HG03060 (cell line): ENCODE measurements around the gene TGM3.

Experiments used
- ATAC-seq: cut with Tn5 transposase; IDR thresholded peaks from one replicate; pipeline ENCODE4 v1.9.1; 2021; ENCODE audit warnings: low read depth, moderate number of reproducible peaks; ENCODE audit not compliant: unreplicated experiment

The TGM3 gene

GRCh38 chr20:2333821-2334220, 38.0 kb downstream of the TGM3 start:
- ATAC-seq, result no peak

- ATAC-seq, result no peak
Observed at GRCh38 chr20:2335096-2335870, 39.5 kb downstream of the TGM3 start.

GRCh38 chr20:2336471-2336870, 40.7 kb downstream of the TGM3 start:
- no peak for ATAC-seq

GRCh38 chr20:2337142-2337541, 41.3 kb downstream of the TGM3 start:
- no peak for ATAC-seq

DNA sequence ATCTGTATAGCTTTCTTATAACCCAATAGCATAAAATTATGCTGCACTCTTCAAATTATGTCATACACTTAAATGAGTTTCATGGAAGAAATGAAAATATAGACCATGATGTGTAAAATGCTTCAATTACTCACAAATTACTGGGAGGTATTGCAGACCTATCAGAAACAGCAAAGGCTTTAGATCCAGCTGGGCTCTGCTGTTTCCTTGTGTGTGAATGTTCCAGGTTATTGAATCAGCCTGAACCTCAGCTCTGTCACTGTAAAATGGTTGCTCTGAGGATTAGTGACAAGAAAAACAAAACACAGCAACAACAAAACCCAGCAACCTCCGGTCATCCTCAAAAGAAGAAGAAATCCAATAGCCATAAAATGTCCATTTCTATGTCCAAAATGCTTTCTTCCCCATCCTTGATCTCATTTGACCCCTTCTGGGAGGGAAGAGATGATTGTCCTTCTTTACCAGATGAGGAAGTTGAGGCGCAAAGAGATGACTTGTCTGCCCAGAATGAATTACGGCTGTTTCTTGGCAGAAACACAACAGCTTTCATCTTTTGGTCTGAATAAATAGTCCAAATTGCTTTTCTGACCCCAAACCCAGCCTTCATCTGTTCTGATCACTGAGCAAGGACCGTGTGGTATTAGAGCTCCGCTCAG, 42.7 kb downstream of the TGM3 start:
- no peak for ATAC-seq

DNA sequence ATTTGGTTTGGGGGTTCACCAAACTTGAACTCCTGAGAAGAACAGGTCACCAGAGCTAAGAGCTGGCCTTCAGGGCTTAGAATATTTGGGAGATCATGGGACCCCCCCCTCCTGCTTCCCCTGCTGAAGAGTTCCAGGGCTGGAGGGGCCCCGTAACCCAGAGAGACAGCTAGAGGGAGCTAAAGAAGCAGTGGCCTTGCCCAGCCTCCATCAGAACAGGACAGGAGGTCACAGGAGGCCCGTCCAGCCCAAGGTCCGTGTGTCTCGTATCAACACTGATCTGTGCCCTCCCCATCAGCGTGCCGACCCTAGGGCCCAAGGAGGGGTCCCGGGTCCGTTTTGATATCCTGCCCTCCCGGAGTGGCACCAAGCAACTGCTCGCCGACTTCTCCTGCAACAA, 44.3 kb downstream of the TGM3 start:
- no peak for ATAC-seq

DNA sequence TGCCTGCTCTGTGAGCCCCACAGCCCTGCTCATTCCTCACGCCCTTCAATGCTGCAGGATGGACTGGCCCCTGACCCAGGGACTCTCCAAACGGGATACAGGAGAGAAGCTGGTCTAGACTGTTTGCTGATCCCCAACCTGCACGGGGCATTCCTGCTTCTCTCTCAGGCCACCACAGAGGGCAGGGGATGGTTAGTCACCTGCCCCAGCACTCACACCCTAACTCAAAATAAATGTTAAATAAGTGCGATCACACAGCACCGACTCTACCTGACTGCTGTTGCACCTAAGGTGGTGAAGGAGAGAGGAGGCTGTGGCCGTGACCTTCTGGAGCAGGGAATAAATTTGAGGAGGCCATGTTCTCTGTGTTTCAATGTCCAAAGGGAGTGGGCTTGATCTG, 45.0 kb downstream of the TGM3 start:
- ATAC-seq, result no peak

DNA sequence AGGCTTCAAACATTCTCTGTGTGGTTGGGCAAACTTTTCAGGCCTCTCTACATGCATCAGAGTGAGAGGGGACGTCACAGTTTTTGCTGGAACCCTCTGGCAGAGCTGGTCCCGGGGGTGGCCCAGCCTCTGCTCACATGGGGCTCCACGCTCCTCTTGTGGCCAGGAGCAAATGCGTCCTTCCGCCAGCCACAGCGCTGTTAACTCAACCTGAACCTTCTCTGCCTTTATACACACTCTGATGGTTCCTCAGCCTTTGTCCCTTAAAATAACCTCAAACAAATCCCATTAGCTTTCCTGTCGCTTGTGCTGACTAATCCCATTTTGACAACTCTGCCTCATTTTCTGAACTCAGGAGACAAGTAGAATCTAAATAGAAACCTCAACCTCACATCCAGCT, 45.5 kb downstream of the TGM3 start:
- no peak for ATAC-seq

- no peak for ATAC-seq
Observed at GRCh38 chr20:2342243-2342642, 46.4 kb downstream of the TGM3 start.

- ATAC-seq, result no peak
Observed at GRCh38 chr20:2346188-2346587, 50.4 kb downstream of the TGM3 start.

DNA sequence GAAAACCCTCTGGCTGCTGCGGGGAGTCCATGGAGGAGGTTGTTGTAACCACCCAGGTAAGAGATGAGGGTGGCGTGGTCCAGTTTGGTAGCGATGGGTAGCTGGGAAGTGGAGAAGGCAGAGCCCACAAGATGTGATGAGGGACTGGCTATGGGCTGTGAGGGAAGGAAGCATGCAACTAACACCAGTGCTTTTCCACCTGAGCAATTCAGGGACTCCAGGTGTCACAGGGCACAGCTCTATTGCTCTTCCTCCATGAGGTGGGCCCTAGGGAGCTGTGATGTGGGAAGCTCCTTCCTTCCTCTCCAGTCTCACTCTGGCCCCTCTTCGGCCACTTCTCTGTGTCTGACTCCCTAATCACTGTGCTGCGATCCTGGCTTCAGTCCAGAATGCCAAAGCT, 52.5 kb downstream of the TGM3 start:
- ATAC-seq, result no peak

DNA sequence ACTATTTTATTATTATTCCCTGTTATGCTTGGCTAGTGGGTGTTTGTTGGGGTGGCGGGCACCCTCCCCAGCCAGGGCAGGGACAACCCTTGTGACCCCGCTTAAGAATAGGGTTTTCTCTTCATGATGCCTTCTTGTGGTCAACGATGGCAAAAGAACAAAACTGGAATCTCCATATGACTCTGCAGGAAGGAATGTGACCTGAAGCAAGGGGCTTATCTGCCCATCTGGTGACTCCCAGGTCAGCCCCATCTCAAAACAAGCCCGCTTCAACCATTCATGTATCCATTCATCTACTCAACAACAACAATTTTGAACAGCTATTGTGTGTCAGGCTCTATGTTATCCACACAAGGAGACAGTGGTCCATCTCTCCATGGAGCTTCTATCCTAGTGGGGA, 54.0 kb downstream of the TGM3 start:
- ATAC-seq, result no peak

DNA sequence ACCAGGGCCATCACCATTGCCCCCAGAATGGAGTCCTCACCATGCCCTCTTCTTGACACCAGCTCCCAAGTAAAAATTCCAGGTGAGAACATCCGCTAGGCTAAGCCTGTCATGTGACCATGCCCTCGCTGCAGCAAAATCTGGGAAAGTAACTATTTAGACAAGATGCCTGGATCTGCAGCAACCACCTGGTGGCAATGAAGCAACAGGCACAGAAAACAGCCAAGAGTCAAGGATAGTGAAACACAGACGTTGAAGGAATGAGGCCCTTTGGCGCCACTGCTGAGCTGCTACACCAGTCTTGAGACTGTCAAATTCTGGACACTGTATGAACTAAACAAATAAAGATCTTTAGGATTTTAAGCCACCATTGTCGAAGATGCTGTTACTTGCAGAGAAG, 54.8 kb downstream of the TGM3 start:
- ATAC-seq, result no peak

- no peak for ATAC-seq
Observed at GRCh38 chr20:2353231-2353630, 57.4 kb downstream of the TGM3 start.

DNA sequence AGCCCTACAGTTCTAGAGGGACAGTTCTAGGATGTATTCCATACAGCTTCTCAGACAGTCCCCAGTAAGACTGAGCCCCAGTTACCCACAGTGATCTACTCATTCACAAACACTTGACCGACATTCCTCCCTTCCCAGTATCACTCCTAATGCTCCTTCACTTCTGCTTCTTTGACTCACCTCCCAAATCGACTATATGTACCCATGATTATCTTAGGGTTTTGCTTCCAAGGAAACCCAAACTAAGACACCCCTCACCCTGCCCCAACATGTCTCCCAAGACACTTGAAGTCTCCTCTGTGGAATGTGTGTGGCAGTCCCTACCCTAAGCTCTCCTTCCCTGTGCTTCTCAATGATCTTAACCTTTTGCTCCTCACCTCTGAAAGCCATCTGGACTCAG, 61.3 kb downstream of the TGM3 start:
- no peak for ATAC-seq

- no peak for ATAC-seq
Observed at GRCh38 chr20:2358006-2358405, 62.2 kb downstream of the TGM3 start.

DNA sequence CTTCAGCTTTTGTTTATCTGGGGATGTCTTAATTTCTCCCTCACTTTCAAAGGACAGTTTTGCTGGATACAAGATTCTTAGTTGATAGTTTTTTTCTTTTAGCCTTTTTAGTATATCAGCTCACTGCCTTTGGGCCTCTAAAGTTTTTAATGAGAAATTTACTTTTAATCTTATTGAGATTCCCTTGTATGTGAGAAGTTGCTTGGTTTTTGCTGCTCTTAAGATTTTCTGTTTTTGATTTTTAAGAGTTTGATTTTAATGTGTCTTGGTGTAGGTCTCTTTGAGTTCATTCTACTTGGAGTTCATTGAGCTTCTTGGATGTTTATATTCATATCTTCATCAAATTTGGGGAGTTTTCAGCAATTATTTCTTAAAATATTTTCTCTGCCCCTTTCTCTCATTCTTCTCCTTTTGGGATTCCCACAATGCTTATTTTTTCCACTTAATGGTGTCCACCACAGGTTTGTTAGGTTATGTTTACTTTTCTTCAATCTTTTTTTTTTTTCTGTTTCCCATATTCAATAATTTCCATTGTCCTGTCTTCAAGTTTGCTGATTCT, 65.3 kb downstream of the TGM3 start:
- no peak for ATAC-seq

DNA sequence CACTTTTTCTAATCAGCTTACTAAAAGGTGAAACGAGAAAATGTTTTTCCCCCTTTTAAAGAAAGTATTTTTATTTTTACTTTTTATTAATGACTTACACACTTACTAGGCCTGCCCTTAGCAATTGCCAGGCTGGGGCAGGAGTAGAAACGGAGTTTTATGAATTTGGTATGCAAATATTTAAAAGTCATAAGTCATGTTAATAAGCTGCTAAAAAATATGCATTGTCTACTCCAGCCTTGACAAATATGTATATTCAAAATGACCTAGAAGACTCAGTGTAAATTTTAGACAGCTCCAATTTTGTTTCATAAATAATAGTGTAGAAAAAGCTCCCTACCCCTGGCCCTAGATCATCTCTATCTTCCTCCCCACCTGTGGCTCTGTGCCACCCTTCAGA, 67.4 kb downstream of the TGM3 start:
- no peak for ATAC-seq

DNA sequence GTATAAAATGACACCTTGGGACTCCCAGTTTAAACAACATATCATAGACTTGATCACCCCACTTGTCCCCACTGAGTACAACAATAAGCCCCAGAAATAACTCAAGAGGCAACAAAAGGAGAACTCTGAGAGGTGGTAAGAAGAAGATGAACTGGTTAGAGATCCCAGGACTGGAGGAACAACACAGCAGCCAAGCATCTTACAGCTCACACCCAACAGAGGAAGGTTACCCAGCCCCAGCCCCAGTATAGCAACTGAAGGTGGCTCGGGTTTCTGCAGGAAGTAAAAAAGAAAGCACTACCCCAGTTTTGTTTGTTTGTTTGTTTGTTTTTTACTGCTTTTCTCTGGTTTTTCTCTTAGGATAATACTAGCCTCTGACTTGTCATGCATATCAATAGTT, 67.8 kb downstream of the TGM3 start:
- no peak for ATAC-seq

GRCh38 chr20:2364044-2364443, 68.2 kb downstream of the TGM3 start:
- no peak for ATAC-seq

DNA sequence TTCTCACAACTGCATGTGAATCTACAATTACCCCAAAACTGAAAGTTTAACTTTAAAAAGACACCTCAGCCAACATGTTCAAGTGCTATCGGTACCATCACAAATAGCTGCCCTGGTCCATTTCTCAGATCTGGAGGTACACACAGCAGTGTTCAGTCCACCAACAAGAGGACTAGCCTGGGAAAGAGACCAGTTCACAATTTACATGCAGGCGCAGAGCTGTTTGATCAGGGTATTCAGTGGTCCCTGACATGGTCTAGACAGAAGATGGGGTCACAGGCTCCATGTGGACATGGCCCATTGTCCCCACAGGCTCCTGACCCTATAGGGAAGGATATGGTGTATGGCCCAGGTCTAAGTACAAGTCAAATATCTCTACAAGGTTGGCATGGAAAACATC, 69.3 kb downstream of the TGM3 start:
- ATAC-seq, result no peak

DNA sequence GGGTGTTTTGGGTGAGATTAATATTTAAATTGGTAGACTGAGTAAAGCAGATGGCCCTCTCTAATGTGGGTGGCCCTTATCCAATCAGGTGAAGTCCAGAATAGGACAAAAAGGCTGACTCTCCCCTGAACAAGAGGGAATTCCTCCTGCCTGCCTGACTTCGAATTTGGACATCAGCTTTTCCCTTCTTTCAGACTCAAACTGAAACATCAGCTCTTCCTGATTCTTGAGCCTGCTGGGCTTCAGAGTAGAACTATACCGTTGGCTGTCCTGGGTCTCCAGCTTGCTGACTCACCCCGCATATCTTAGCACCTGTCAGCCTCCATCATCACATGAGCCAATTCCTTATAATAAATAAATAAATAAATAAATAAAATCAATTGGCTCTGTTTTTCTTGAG, 69.9 kb downstream of the TGM3 start:
- no peak for ATAC-seq
